ENCODE data around the gene BEAN1. TPM values are rescaled to one million over a fixed set of nuclear protein-coding genes. Genes with fewer than 3 reads are reported as not detected.
A peak's percentile ranks its signal among the peaks of the same experiment; 100 is the strongest.

Gene BEAN1
- total RNA-seq, 1 experiment from 2014 or later = 1.9 TPM

GRCh38 chr16:66521252-66521713, 94.2 kb downstream of the BEAN1 start:
- CTCF ChIA-PET = interaction anchor here (1.5 to 1.8 kb wide), 2 partner anchors 9 to 13 kb away, joined by 5 to 7 read pairs; no protein-coding TSS in a partner anchor
- BruUV-seq (replicated peaks) = no TSS peak
- POLR2A ChIA-PET (ENCODE audit: unreplicated experiment) = no interaction called here
- Histone ChIP-seq H2AFZ (ENCODE audit: low read length) (no peak overlapping the region), H3K4me2 (ENCODE audit: low read length) (peak overlapping the region; percentile 66), H3K9ac (ENCODE audit: low read length) (no peak overlapping the region), H3K9me2 (replicated peaks; ENCODE audit: low read length) (no peaks in the 10 kb centered on the region), H4K20me1 (ENCODE audit: low read length) (no peaks in the 10 kb centered on the region), H3K36me3 (ENCODE audit: low read depth, low read length) (no peaks in the 10 kb centered on the region), H3F3A (ENCODE audit: low read length, unreplicated experiment) (no peaks in the 10 kb centered on the region), H3K27ac (ENCODE audit: low read length) (peak overlapping the region; percentile 67; the same call in 1 of the 2 replicates), H3K9me3 (ENCODE audit: low read length) (no peaks in the 10 kb centered on the region), H3K79me2 (ENCODE audit: low read length) (no peaks in the 10 kb centered on the region), H3K4me1 (ENCODE audit: insufficient read depth, low read length) (peaks cover 32% of the 10 kb centered on the region), H3K4me3 (ENCODE audit: low read length) (no peak overlapping the region), H3K27me3 (ENCODE audit: low read length) (no peaks in the 10 kb centered on the region)
- intact Hi-C loops (cut with micrococcal nuclease) = no loop called here
- no peak for DNase-seq
- ATAC-seq = no peak
- no peak for TF ChIP-seq EZH2 (IDR thresholded peaks at IDR 0.05; ENCODE audit: low read length, unreplicated experiment)
- no peak for TF ChIP-seq CTCF (conservative IDR thresholded peaks at IDR 0.05; ENCODE audit: low read depth, low read length)
- no peak for TF ChIP-seq EZH2phosphoT487 (IDR thresholded peaks at IDR 0.05; ENCODE audit: borderline replicate concordance, low read length)

GRCh38 chr16:66521951-66522771, 95.1 kb downstream of the BEAN1 start:
- Histone ChIP-seq H3K9me3 (ENCODE audit: low read length) (no peaks in the 10 kb centered on the region), H4K20me1 (ENCODE audit: low read length) (no peaks in the 10 kb centered on the region), H3K36me3 (ENCODE audit: low read depth, low read length) (no peaks in the 10 kb centered on the region), H2AFZ (ENCODE audit: low read length) (no peak overlapping the region), H3K9me2 (replicated peaks; ENCODE audit: low read length) (no peaks in the 10 kb centered on the region), H3K4me1 (ENCODE audit: insufficient read depth, low read length) (peaks cover 25% of the 10 kb centered on the region), H3K79me2 (ENCODE audit: low read length) (no peaks in the 10 kb centered on the region), H3K4me3 (ENCODE audit: low read length) (no peak overlapping the region), H3K4me2 (ENCODE audit: low read length) (peak overlapping the region; percentile 66), H3K9ac (ENCODE audit: low read length) (no peak overlapping the region), H3K27me3 (ENCODE audit: low read length) (no peaks in the 10 kb centered on the region), H3F3A (ENCODE audit: low read length, unreplicated experiment) (no peaks in the 10 kb centered on the region), H3K27ac (ENCODE audit: low read length) (peak overlapping the region; percentile 67)
- ChIA-PET POLR2A (ENCODE audit: unreplicated experiment) (interaction anchor here (0.6 to 1.2 kb wide), 4 partner anchors 10 to 1041 kb away, joined by 3 to 12 read pairs (median 4); no protein-coding TSS in a partner anchor), CTCF (interaction anchor here (1.5 to 1.8 kb wide), 2 partner anchors 10 to 14 kb away, joined by 5 to 7 read pairs; no protein-coding TSS in a partner anchor)
- DNase-seq (peak; percentile 95), ATAC-seq (peak; percentile 94)
- TF ChIP-seq EZH2phosphoT487 (IDR thresholded peaks at IDR 0.05; ENCODE audit: borderline replicate concordance, low read length) (0 out of 2 replicates have a peak, but pooled peaks have one; percentile 66), CTCF (conservative IDR thresholded peaks at IDR 0.05; ENCODE audit: low read depth, low read length) (no peak), EZH2 (IDR thresholded peaks at IDR 0.05; ENCODE audit: low read length, unreplicated experiment) (no peak)
- intact Hi-C loops (cut with micrococcal nuclease) = loop anchor here (2.0 kb wide), 1 partner anchor 29 kb away; the partner anchor contains the start of gene TK2
- BruUV-seq (replicated peaks) = no TSS peak

Data from PC-3 (cell line).